Measurements from ENCODE around the gene PAX3.

Gene PAX3

DNA sequence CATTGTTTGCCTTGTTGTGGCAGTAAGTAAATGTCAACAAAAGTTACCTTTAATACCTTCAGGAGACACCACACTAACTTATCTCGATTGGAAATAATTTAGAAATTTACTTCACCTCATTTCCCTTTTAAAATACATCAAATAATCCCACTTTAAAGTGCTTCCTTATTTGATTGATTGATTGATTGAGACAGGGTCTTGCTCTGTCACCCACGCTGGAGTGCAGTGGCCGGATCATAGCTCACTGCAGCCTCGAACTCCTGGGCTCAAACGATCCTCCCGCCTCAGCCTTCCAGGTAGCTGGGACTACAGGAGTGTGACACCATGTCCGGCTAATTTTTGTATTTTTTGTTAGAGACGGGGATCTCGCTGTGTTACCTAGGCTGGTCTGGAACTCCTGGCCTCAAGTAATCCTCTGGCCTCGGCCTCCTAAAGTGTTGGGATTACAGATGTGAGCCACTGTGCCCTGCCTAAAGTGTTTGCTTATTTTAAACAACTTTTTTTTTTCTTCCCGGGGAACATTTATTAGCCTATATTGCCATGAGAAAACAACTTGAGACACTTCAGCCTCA is 12.0 kb upstream of the PAX3 start:
- DNase-seq (ENCODE audit: extremely low read depth in 1 of 2, low read depth in 1 of 2), result no peak

DNA sequence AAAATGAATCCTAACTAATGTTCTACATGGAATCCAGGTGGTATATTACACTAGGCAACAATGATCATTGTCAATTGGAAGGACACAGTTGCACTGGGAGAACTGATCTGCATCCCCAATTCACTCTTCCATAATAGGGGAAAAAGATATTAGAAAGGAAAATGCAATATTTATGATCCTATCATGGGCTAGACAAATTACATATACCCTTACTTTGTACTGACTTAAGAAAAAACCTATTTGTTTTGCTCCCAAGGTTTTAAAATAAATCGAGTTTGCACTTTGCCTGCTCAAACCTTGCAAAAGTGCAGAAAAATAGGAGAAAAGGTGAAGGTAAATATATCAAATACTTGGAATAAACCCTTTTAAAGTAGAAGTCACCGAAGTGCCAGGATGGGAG is 11.0 kb upstream of the PAX3 start:
- DNase-seq (ENCODE audit: extremely low read depth in 1 of 2, low read depth in 1 of 2), result no peak

DNA sequence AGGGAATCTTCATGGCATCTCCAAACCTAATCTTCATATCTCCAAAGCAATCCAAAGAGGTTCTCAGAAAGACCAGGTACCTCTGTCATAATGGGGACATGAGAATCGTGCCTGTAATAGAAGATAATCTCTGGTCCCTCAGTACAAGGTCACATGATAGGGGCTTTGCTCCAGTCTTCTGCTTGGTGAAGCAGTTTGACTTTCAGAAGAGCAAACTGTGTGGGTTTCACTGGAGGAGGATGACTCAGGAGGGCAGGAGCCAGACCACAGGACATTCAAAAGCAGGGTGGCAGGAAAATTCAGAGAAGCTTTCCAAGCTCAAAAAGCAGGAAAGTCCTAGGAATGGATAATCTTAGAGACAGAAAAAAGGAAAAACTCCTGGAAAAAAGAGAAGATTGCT is 10.6 kb upstream of the PAX3 start:
- DNase-seq (ENCODE audit: extremely low read depth in 1 of 2, low read depth in 1 of 2), result no peak

DNA sequence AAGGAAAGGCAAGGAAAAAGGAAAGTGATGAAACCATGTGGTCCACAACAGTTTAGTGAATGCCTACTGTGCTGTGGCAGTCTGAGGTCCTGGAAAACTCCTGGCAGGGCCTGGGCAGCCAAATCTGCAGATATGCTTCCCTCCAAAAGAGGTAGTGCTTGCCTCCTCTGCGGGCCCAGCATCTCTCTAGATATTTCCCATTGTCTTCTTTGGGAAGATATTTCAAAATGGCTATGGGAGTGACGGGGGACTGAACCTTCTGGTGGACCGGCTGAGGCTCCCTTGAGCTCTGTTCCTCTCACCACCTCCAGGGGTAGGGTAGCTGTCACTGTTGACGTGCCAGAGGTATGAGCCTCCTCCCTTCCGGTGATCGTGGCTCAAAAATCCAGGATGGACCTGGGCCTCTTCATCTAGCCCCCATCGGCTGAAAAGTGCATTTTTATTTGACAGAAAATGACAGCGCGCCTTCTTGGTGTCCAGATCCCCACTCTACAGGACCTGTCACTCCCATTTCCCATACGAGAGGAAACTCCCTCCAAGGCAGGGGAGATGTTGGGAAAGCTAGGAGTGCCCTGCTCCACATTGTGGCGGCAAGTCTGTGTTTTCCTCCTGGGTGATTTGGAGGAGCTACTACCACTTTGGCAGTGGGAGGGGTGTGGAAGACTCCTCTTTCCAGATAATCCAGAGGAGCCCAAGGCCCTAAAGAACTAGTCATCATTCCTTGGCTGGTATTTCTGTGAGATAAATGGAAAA is 9.4 kb upstream of the PAX3 start:
- no peak for DNase-seq (ENCODE audit: extremely low read depth in 1 of 2, low read depth in 1 of 2)

DNA sequence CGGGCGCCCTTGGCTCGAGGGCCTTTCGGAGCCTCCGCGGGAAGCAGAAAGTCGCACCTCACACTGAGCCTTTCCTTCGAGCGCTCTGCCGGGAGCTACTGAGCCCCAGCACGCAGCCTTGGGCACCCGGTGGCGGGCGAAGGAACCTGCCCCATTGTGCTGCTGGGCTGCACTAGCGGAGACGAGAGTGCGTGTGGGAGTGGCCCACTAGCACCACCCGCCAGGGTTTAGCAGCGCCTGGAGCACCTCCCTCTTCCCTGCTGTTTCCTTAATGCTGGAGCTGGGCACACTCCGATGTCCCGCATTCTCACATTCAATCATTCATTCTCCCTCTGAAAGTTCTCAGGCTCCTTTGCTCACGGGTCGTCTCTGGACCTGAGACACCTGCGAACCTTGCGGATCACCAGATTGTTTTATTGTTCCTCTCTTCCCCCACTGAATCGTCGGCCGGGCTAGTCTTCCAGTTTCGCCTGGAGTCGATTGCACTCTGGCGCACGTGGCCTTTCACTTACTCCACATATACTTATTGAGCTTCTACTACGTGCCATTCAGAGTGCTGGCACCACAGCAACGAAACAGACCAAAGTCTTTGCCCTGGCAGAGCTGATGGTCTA is 8.5 kb upstream of the PAX3 start:
- DNase-seq (ENCODE audit: extremely low read depth in 1 of 2, low read depth in 1 of 2), result no peak

DNA sequence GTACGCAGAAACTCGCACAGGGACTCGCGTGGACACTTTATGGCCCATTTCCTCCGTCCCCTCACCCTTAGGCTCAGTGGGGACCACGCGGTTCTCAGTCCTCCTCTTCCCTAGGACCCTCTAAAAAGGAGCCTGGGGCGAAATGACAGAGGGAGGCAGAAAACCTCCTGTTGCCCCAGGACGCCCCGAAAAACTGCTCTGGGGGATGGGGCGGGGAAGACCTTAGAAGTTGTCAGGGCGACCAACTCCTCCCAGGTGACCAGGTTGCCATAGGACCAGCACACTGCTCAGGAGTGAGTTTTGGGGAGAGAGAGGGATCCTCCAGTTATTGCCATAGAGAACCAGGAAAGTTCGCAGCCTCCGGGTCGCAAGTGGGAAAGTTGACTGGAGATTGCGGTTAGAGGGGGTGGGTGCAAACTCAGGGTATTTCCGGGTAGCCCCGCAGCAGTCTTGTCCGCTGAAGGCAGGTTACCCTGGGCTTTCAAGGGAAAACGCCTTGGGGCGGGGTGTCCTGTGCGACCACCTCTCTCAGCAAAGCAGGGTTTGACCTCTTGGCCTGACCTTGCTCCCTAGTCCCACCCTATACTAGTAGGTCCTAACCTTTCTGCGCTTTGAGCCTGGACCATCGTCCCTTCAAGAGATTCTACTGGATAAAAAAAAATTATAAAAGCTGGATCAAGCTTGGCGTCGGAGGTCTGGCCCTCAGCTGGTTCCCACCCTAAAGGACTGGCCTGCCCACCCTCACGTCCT is 7.8 kb upstream of the PAX3 start:
- no peak for DNase-seq (ENCODE audit: extremely low read depth in 1 of 2, low read depth in 1 of 2)

DNA sequence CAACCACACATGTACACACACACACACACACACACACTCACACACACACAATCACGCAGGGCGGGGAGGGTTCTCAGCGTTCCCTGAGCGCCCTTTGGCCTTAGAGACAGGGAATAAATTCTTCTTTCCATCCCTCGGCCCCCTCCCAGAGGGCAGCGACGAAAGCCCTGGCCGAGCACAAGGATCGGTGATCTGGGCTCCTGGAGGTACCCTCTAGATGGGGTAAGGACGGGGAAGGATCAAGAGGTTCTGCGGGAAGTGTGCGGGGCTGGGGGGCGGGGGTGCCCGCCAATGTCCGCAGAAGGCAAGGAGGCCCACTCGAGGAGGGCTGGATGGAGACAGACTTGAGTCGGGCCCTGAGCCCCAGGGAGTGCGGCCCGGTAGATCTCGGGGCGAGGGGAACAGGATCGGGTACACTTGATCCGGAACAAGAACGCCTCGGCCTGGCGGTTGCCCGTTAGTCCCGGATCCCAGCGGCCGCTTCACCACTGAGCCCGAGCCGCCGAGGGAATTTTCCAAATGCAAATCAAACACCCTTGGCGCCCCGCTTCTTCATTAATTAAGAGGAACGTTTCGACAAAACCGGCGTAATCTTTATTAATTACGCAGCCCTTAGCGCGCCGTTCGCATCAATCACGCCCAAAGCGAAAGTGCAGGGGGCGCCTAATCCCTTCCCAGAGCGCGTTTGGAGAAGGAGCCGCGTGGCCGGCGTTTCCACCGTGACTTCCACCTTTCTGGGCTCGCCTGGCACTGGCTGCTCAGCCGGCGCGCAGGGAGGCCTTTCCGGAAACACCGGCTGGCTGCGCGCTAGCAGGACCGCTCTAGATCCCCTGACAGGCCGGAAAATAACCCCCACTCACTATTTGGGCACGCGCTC is 7.0 kb upstream of the PAX3 start:
- no peak for DNase-seq (ENCODE audit: extremely low read depth in 1 of 2, low read depth in 1 of 2)

DNA sequence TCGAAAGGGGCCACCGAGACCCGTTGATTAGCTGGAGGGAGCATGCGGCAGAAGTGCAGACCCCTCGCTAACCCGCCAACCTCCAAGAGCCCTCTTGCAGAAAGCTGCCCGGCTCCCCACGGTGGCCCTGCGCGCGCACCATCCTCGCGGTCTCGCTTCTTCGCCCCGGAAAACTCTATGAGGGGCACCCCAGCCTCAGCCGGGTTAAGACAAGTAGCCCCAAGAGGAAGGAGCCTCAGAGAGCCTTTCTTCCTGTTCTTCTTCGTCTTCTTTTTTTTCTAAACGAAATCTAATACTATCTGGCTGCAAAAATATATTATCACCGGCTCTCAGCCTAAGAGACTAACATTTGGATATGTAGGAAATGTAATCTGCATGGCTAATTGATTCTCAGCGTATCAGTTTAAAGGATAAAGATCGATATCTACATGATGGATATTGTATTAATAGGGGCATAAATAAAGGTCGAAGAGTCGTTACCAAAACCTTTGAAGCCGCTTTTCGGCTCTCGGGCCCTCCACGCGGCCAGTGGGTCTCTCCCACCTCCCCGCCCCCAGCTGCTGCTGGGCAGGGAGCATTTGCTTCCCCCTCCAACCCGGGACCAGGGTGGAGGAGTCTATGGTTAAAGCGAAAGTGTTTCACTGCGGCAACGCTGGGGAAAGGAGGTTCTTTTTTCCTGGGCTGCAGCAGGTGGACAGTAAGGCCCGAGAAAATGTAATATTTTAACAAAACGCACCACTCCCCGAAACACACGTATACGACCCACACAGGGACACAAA is 6.1 kb upstream of the PAX3 start:
- no peak for DNase-seq (ENCODE audit: extremely low read depth in 1 of 2, low read depth in 1 of 2)

DNA sequence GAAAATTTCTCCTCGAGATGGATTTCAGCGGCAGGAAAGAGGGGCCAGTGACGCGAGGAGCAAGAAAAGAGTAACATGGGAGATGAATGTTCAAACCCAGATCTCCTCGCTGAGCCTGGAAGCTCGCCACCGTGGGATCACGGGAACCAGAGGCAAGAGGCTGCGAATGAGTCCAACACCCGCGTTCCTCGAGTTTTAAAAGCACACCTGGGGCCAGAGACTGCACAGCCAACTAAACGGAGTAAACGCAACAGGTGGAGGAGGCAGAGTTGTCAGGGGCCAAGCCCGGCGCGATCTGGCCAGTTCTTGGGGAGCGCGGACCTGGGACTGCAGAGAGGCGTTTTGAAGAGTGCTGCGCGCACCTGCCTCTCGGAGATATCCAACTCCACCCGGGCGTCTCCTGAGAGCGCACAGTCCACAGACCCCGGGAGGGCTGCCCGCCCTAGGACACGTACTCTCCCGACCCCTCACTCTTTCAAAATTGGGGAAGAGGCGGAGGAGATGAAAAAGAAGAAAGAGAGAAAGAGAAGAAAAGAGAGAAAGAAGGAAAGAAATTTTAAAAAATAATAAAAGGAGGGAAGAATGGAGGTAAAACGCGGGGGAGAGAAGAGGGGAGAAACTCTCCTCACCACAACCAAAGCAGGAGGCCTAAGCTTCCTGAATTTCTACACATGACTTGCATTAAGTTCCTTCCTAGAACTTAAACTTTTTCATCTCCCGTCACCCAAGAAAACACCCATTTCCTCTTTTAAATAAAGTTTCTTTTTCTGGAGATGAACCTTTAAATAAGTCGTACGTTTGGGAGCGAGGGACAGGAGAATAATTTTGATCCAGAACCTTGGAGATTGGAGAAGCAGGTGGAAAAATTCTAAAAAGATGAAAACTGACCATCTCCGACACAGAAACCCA is 5.3 kb upstream of the PAX3 start:
- no peak for DNase-seq (ENCODE audit: extremely low read depth in 1 of 2, low read depth in 1 of 2)

DNA sequence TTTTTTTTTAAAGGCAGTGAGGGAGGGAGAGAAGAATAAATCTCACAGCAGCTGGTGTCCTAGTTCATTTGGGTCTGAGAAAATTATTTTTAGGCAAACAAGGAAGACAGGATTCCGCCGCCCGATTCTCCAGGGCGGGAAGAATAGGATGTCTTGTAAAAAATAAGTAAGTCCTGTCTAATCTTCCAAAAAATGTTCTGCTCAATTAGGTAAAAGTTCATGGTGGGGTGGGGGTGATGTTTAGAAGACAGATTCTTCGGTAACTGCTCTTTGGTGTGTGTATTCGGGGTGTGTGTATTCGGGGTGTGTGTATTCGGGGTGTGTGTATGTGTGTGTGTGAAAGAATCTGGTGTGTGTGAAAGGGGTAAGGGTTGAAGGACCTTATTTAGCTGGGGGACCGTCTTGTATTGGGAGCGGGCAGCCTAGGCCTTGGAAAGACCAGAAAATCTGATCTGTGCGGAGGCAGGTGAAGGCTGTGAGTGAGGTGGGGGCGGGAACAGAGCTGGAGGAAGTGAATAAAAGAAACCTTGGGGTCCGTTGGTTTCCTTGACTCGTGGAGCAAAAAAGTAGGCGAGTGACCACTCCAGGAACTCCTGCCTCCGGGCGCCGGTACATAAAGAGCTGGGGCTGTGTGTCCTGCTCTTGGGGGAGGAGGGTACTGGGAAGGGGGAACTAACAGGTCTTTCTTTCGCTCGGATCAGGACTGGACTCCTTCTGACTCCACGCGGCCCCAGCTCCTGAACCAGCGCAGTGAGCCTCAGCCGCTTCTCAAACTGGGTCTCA is 4.4 kb upstream of the PAX3 start:
- DNase-seq (ENCODE audit: extremely low read depth in 1 of 2, low read depth in 1 of 2), result no peak

DNA sequence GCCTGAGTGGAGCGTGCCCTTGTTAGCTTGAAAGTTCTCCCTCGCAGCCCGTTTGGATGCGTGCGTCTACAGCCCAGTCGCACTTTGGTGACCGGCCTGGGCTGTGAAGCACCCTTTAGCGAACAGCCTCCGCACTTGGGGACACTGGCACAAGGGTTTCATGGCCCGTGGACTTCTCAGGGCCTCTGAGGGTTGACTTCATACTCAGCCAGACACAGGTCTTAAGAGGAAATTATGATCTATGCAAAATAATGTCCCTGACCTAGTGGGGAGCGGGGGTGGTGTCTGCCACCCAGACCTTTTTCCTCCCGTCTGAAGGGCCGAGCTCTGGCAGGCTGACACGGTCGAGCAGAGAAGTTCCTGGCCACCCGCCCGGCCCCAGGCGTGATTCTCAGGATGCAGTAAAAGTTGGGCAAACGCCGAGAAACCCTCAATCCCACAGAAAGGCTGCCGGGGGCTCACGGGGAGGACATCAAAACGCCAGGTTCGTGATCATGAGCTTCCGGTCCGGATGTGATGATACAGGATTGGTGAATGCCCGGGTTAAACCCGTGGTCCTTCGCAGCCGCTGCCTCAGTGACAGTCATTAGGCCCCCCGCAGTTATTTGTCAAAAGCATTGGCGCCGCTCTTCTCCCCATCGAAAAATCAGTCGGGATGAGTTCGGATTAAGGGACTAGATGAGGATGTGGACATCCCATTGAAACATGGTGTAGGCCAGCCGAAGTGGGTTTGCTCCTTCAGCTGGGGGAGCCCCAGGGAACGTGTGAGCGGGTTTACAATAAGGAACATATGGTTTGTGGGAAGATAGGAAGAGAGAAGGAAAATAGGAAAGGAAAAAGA is 3.6 kb upstream of the PAX3 start:
- no peak for DNase-seq (ENCODE audit: extremely low read depth in 1 of 2, low read depth in 1 of 2)

DNA sequence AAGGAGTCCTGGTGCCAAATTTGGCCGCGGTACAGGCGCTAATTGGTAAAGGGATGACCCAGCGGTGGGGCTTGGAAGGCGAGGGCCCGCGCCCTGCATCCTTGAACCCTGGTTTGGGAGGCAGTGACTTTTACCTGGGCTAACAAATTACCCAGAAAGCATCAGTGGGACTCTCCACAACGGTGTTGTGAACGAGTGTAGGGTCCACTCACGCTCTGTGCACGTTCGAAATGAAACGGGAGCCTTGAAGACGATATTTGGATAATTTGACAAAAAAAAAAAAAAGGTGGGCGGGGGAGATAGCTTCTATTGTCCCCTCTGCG is 3.0 kb upstream of the PAX3 start:
- no peak for DNase-seq (ENCODE audit: extremely low read depth in 1 of 2, low read depth in 1 of 2)

DNA sequence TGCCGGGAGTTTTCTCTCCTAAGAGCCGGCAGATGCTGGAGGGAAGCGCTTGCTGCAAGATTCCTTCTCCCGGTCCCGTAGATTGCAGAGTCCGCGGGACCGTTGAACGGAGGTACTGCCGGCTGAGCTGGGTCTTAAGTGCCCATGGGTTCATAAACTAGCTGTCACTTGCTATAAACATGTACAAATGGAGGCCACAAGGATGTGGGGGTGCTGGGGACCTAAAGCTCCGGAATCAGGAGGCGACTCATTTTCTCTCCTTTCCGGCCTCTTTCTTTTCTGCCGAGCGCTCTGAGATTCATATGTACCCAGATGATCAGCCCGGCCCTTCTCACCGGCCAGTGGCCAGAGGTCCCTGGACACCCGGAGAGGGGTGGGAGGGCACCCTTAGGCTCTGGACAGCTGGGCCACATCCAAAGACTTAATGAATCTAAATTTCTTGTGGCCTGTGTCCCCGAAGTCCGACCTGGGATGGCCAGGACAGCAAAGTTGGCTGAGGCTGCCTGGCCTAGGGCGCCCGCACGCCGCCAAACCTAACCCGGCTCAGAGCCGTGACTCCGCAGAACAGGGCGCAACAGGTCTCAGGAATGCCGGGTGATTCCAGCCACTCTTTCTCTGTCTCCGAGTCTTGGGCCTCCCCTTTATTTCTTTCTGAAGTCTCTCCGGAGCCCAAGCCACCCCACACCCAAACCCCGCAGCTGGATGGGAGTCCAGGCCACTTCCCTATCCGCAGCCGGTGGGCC is 2.4 kb upstream of the PAX3 start:
- DNase-seq (ENCODE audit: extremely low read depth in 1 of 2, low read depth in 1 of 2), result no peak

DNA sequence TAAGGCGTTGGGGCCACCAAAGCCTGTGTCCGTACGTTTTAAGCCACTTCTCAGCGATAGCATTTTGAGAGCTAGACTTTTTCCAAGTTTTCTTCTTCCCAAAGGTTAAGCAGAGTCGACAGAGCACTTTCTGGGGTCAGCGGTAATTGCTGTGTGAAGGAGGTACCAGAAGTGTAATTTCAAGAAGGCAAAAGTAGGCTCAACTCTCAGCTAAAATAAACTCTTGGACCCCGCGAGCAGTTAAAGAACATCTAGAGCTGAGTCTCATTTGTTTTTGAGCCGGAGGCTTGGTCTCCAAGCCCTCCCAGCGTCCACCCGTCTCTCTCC is 1.9 kb upstream of the PAX3 start:
- DNase-seq (ENCODE audit: extremely low read depth in 1 of 2, low read depth in 1 of 2), result no peak

DNA sequence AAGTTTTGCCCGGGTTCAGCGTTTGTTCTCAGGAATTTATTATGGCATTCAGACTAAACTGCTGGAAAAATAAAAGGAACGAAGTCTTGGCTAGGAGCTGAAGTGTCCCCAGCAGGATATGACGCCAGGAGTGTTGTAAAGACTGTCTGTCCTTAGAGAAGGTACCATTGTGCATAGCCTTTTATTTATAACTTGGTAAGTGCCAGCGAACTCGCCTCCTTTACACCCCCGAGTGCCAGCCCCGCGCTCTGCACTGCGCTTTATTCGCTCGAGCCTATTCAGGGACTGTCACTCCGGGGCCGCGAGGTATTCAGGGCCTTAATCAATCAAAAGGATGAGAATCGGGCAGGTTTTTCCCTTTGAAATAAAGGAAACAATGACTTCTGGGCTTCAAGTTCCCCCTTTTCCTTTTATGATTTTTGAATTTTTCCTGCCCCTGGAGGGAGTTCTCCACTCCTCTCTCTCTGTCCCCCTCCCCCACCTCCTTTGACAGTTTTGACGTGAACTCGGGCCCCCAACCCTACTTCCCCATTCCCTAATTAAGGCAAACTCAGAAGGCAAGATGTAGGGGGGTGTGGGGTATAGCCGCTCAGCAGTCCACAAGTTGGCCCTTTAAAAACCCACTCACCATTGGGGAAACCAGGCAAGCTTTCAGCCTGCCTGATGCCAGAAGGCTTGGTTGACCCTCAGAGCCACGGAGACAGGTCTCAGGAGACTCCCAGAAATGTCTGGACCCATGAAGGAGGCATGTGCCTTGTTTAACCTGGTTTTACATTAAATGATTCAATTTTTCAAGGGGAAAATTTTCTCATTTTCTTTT is 1.3 kb upstream of the PAX3 start:
- no peak for DNase-seq (ENCODE audit: extremely low read depth in 1 of 2, low read depth in 1 of 2)

DNA sequence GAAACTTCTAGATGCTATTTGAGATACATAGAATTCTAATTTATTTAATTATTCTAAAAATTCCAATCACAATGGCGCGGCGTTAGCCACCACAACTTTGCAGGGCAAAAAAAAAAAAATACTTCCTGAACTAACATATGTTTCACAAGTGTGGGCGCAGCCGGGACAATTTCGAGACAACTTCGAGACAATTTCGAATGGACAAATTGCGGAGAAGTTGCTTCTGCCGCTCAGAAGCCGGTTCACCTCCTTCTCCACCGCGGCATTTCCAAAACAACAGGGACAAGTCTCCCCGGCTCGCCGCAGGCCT is 842 bp downstream of the PAX3 start:
- DNase-seq (ENCODE audit: extremely low read depth in 1 of 2, low read depth in 1 of 2), result no peak

DNA sequence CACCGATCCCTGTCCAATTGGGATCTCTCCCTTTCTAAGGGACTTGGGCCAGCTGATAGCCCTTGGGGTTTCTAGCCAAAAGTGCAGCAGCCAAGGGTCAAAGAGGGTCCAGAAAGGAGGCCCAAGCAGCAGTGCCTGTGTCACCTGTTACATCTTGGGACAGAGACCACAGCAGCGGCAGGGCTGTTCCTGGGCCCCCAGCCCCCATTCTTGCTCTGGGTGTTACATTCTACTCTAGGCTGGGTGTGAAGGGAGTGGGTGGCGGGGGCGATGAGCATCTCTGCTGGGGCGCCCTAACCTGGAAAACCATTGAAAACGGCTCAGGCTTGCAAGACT is 1.2 kb downstream of the PAX3 start:
- no peak for DNase-seq (ENCODE audit: extremely low read depth in 1 of 2, low read depth in 1 of 2)

Data from activated CD8-positive, alpha-beta memory T cell treated with anti-CD3 and anti-CD28 coated beads for 1 hour (primary cell).